Right atrium auricular region (tissue), 2 donors: ENCODE measurements around the gene KHDC1. TPM values are rescaled to one million over a fixed set of nuclear protein-coding genes. Genes with fewer than 3 reads are reported as not detected.
A peak's percentile ranks its signal among the peaks of the same experiment; 100 is the strongest.

ENCODE experiments used
- DNase-seq: peaks from one replicate; pipeline ENCODE4 v3.0.0-alpha.2; 2019; ENCODE audit warnings: low spot score
- H3K27ac ChIP-seq, 2 donors: fragments of 200-600 bp; sonication (generic); 1 replicate in 1 of 2; 2 replicates in 1 of 2; pipeline ENCODE4 v1.5.1; 2016 to 2019
- H3K27me3 ChIP-seq, 2 donors: fragments of 200-600 bp; sonication (generic); one replicate each; pipeline versions ENCODE4 v1.5.1 to v1.6.0; 2017 to 2019
- H3K36me3 ChIP-seq: fragments of 200-600 bp; sonication (generic); one replicate; pipeline ENCODE4 v1.5.1; 2016
- H3K4me1 ChIP-seq, 2 donors: fragments of 200-600 bp; sonication (generic); one replicate each; pipeline versions ENCODE4 v1.5.1 to v1.6.0; 2017 to 2019
- H3K4me3 ChIP-seq, 2 donors: fragments of 200-600 bp; sonication (generic); 1 replicate in 1 of 2; 2 replicates in 1 of 2; pipeline ENCODE4 v1.5.1; 2017 to 2019; ENCODE audit warnings: mild to moderate bottlenecking in 1 of 2, moderate library complexity in 1 of 2
- H3K9me3 ChIP-seq, 2 donors: fragments of 200-600 bp; sonication (generic); one replicate each; pipeline ENCODE4 v1.5.1; 2019
- CTCF ChIP-seq, 2 donors: fragments of 200-600 bp; sonication (generic); IDR thresholded peaks; one replicate each; pipeline ENCODE4 v1.5.1; 2019; ENCODE audit warnings: antibody characterized with exemption in 2 of 2
- total RNA-seq, 2 donors: library from RNA; depleted of rRNA; stranded (reverse); fragments of >200 nt; gene quantifications; one replicate each; pipeline ENCODE4 v1.1.0, GENCODE V29; 2016

Gene KHDC1
- total RNA-seq, 2 donors from 2014 or later, result 1.8 to 4.8 TPM

GRCh38 chr6:73302339-73302738, 39.3 kb upstream of the KHDC1 start:
- no peaks in the 10 kb centered on the region for H3K9me3 ChIP-seq
- H3K27me3 ChIP-seq, result no peaks in the 10 kb centered on the region
- H3K4me3 ChIP-seq, result no peak overlapping the region
- no peak for DNase-seq
- no peak for TF ChIP-seq CTCF (IDR thresholded peaks at IDR 0.05)
- no peaks in the 10 kb centered on the region for H3K36me3 ChIP-seq
- H3K27ac ChIP-seq, result no peak overlapping the region
- no peaks in the 10 kb centered on the region for H3K4me1 ChIP-seq

GRCh38 chr6:73299151-73299971, 36.4 kb upstream of the KHDC1 start:
- no peaks in the 10 kb centered on the region for H3K4me1 ChIP-seq
- no peak for TF ChIP-seq CTCF (IDR thresholded peaks at IDR 0.05)
- DNase-seq, result no peak
- no peaks in the 10 kb centered on the region for H3K27me3 ChIP-seq
- no peaks in the 10 kb centered on the region for H3K36me3 ChIP-seq
- H3K9me3 ChIP-seq, result no peaks in the 10 kb centered on the region
- peak overlapping the region; percentile 9 to 40 for H3K4me3 ChIP-seq
- no peak overlapping the region for H3K27ac ChIP-seq

- Histone ChIP-seq H3K4me3 (no peak overlapping the region), H3K4me1 (no peaks in the 10 kb centered on the region), H3K36me3 (no peaks in the 10 kb centered on the region), H3K27ac (no peak overlapping the region), H3K27me3 (no peaks in the 10 kb centered on the region), H3K9me3 (no peaks in the 10 kb centered on the region)
- DNase-seq, result no peak
- TF ChIP-seq CTCF (IDR thresholded peaks at IDR 0.05), result no peak
These were observed 30.3 kb upstream of the KHDC1 start for GRCh38 chr6:73293331-73293730.

- H3K27ac ChIP-seq, result no peak overlapping the region
- DNase-seq, result no peak
- no peaks in the 10 kb centered on the region for H3K36me3 ChIP-seq
- H3K4me3 ChIP-seq, result no peak overlapping the region
- H3K9me3 ChIP-seq, result no peaks in the 10 kb centered on the region
- no peak for TF ChIP-seq CTCF (IDR thresholded peaks at IDR 0.05)
- H3K27me3 ChIP-seq, result no peaks in the 10 kb centered on the region
- no peaks in the 10 kb centered on the region for H3K4me1 ChIP-seq
These were observed 27.4 kb upstream of the KHDC1 start for GRCh38 chr6:73290435-73290834.

- H3K27me3 ChIP-seq, result no peaks in the 10 kb centered on the region
- no peak overlapping the region for H3K27ac ChIP-seq
- no peak for TF ChIP-seq CTCF (IDR thresholded peaks at IDR 0.05)
- H3K4me3 ChIP-seq, result no peak overlapping the region
- no peaks in the 10 kb centered on the region for H3K9me3 ChIP-seq
- no peaks in the 10 kb centered on the region for H3K36me3 ChIP-seq
- H3K4me1 ChIP-seq, result no peaks in the 10 kb centered on the region
- no peak for DNase-seq
These were observed 23.8 kb upstream of the KHDC1 start for GRCh38 chr6:73286752-73287151.
